Measurements from ENCODE around the gene TAL1. TPM values are rescaled to one million over a fixed set of nuclear protein-coding genes. Genes with fewer than 3 reads are reported as not detected.

TAL1 gene
- total and polyA plus RNA-seq, 2 of the 13 experiments (the other 11 are each of a cell fraction or from before 2014, with no cell fraction given), result 0.05 TPM; not detected in 1

- 6% methylated on average over 12 of the region's 12 CpGs for WGBS (ENCODE audit: low lambda C conversion rate)
- peak overlapping the region in 1 of 3 experiments; percentile 31; a peak in 2 of 6 replicates for H3K4me3 ChIP-seq (replicated peaks in 1 of 3; ENCODE audit: insufficient read depth in 1 of 3, low read depth in 2 of 3, low read length in 3 of 3)
- H3K9ac ChIP-seq (ENCODE audit: insufficient read depth, low read depth, low read length), result no peak overlapping the region
- H4K20me1 ChIP-seq (ENCODE audit: insufficient read depth, low read length), result no peaks in the 10 kb centered on the region
- intact Hi-C loops (cut with micrococcal nuclease; ENCODE audit: unreplicated experiment) (no loop called here), in situ Hi-C loops (cut with HindIII; ENCODE audit: extremely low pct_ligation_motif_present, low pct_unique_long_range_greater_than_20kb) (no loop called here)
- FAIRE-seq, result peak; percentile 71
- no peak overlapping the region for H3K27ac ChIP-seq (ENCODE audit: extremely low read length, insufficient read depth, low read length)
- peaks cover 5 to 60% of the 10 kb centered on the region in 2 experiments; a peak in 3 of 5 replicates for H3K27me3 ChIP-seq (ENCODE audit: control insufficient read depth in 1 of 2, insufficient read depth in 2 of 2, low read length in 2 of 2)
- no TSS peak for BruUV-seq (replicated peaks)
- H3K9me3 ChIP-seq (ENCODE audit: low read length), result no peaks in the 10 kb centered on the region
- H3K36me3 ChIP-seq (replicated peaks in 1 of 2; ENCODE audit: control insufficient read depth in 1 of 2, insufficient read depth in 2 of 2, low read length in 2 of 2), result no peaks in the 10 kb centered on the region
- peak; percentile 78 for DNase-seq (ENCODE audit: low spot score)
- H3K4me1 ChIP-seq (ENCODE audit: insufficient read depth, low read length), result peaks cover 53% of the 10 kb centered on the region
- POLR2A ChIA-PET, result no interaction called here
- peak; percentile 82 for ATAC-seq
- no peak overlapping the region for H2AFZ ChIP-seq (ENCODE audit: low read length)
- H3K79me2 ChIP-seq (ENCODE audit: insufficient read depth, low read length), result no peaks in the 10 kb centered on the region
- CTCF ChIA-PET (ENCODE audit: low intra/inter-chr PET ratio, low total read pairs), result no interaction called here
- H3K4me2 ChIP-seq (ENCODE audit: low read depth, low read length), result peak overlapping the region; percentile 65
- TF ChIP-seq AHDC1 (CRISPR knock-in tag; IDR thresholded peaks at IDR 0.05; ENCODE audit: borderline replicate concordance), result peak; percentile 56; the same call in 1 of the 2 replicates
- no peak for TF ChIP-seq ZBTB8A (CRISPR knock-in tag; IDR thresholded peaks at IDR 0.05; ENCODE audit: borderline replicate concordance, low read depth)
- no peak for TF ChIP-seq CHCHD3 (CRISPR knock-in tag; IDR thresholded peaks at IDR 0.05)
- TF ChIP-seq, protein P1, sequence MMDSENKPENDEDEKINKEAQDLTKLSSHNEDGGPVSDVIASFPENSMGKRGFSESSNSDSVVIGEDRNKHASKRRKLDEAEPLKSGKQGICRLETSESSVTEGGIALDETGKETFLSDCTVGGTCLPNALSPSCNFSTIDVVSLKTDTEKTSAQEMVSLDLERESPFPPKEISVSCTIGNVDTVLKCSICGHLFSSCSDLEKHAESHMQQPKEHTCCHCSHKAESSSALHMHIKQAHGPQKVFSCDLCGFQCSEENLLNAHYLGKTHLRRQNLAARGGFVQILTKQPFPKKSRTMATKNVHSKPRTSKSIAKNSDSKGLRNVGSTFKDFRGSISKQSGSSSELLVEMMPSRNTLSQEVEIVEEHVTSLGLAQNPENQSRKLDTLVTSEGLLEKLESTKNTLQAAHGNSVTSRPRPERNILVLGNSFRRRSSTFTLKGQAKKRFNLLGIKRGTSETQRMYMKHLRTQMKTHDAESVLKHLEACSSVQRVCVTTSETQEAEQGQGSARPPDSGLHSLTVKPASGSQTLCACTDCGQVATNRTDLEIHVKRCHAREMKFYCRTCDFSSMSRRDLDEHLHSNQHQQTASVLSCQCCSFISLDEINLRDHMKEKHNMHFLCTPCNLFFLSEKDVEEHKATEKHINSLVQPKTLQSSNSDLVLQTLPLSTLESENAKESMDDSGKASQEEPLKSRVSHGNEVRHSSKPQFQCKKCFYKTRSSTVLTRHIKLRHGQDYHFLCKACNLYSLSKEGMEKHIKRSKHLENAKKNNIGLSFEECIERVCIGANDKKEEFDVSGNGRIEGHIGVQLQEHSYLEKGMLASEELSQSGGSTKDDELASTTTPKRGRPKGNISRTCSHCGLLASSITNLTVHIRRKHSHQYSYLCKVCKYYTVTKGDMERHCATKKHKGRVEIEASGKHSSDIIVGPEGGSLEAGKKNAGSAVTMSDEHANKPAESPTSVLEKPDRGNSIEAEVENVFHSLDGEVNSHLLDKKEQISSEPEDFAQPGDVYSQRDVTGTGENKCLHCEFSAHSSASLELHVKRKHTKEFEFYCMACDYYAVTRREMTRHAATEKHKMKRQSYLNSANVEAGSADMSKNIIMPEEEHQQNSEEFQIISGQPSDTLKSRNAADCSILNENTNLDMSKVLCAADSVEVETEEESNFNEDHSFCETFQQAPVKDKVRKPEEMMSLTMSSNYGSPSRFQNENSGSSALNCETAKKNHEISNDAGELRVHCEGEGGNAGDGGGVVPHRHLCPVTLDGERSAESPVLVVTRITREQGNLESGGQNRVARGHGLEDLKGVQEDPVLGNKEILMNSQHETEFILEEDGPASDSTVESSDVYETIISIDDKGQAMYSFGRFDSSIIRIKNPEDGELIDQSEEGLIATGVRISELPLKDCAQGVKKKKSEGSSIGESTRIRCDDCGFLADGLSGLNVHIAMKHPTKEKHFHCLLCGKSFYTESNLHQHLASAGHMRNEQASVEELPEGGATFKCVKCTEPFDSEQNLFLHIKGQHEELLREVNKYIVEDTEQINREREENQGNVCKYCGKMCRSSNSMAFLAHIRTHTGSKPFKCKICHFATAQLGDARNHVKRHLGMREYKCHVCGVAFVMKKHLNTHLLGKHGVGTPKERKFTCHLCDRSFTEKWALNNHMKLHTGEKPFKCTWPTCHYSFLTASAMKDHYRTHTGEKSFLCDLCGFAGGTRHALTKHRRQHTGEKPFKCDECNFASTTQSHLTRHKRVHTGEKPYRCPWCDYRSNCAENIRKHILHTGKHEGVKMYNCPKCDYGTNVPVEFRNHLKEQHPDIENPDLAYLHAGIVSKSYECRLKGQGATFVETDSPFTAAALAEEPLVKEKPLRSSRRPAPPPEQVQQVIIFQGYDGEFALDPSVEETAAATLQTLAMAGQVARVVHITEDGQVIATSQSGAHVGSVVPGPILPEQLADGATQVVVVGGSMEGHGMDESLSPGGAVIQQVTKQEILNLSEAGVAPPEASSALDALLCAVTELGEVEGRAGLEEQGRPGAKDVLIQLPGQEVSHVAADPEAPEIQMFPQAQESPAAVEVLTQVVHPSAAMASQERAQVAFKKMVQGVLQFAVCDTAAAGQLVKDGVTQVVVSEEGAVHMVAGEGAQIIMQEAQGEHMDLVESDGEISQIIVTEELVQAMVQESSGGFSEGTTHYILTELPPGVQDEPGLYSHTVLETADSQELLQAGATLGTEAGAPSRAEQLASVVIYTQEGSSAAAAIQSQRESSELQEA (CRISPR knock-in tag; IDR thresholded peaks at IDR 0.05; ENCODE audit: not compliant biosample characterization), result no peak
- TF ChIP-seq SAP130 (CRISPR knock-in tag; IDR thresholded peaks at IDR 0.05; ENCODE audit: low read depth), result peak; percentile 56; the same call in 1 of the 2 replicates
- no peak for TF ChIP-seq XBP1 (CRISPR knock-in tag; IDR thresholded peaks at IDR 0.05)
- TF ChIP-seq ETV5 (CRISPR knock-in tag; IDR thresholded peaks at IDR 0.05; ENCODE audit: borderline replicate concordance), result peak; percentile 20; the same call in 1 of the 2 replicates
These were observed 15.6 kb downstream of the TAL1 start for GRCh38 chr1:47216278-47217059.
